Prostate gland (tissue), 2 donors: ENCODE data around the gene RFWD3. TPM values are rescaled to one million over a fixed set of nuclear protein-coding genes. Genes with fewer than 3 reads are reported as not detected.
"Not testable (repeated sequence)": the region's sequence is repeated elsewhere in the genome, so short reads cannot be mapped to it uniquely, and the experiment has no call there.

Experiments used
- DNase-seq: peaks from one replicate; pipeline ENCODE4 v3.0.0-alpha.2; 2019; ENCODE audit warnings: low spot score
- H3K27ac ChIP-seq, 2 donors: fragments of 200-600 bp; sonication (generic); 2 replicates each; pipeline ENCODE4 v1.5.1; 2017 to 2019
- H3K27me3 ChIP-seq: fragments of 200-600 bp; sonication (generic); replicated peaks from 2 replicates; pipeline ENCODE4 v1.5.1; 2019; ENCODE audit not compliant: insufficient read depth
- H3K36me3 ChIP-seq, 2 donors: fragments of 200-600 bp; sonication (generic); 1 replicate in 1 of 2; 2 replicates in 1 of 2; pipeline versions ENCODE4 v1.5.1 to v1.8.1; 2017 to 2019
- H3K4me1 ChIP-seq: fragments of 200-600 bp; sonication (generic); replicated peaks from 2 replicates; pipeline ENCODE4 v1.5.1; 2019
- H3K4me3 ChIP-seq, 2 donors: fragments of 200-600 bp; sonication (generic); 2 replicates each; pipeline ENCODE4 v1.5.1; 2017 to 2019
- H3K9me3 ChIP-seq: fragments of 200-600 bp; sonication (generic); 2 replicates; pipeline ENCODE4 v1.5.1; 2017
- POLR2A ChIP-seq: fragments of 450-650 bp; IDR thresholded peaks from one replicate; pipeline ENCODE4 v1.6.1; 2016; ENCODE audit warnings: antibody characterized with exemption, mild to moderate bottlenecking
- POLR2AphosphoS5 ChIP-seq: sonication (generic); formaldehyde crosslinking; IDR thresholded peaks from one replicate; pipeline ENCODE4 v1.6.1; 2017; ENCODE audit warnings: antibody characterized with exemption
- whole genome bisulfite sequencing: methylation state at CpG from one replicate; pipeline ENCODE4 v1.1.5; 2018; 5-methylcytosine and 5-hydroxymethylcytosine counted together
- intact Hi-C: fragments of 100-400 bp; cut with DNase I; formaldehyde crosslinking; loops from one replicate; pipeline ENCODE4 v1.14.2; 2022
- total RNA-seq, 2 donors: library from RNA; depleted of rRNA; stranded (reverse); fragments of >200 nt; gene quantifications; one replicate each; pipeline ENCODE4 v1.1.0, GENCODE V29; 2016
- TF ChIP-seq, protein P1 (sequence below), 4 experiments: fragments of 200-600 bp in 2 of 4; fragments of 450-650 bp in 2 of 4; sonication (generic) in 2 of 4; IDR thresholded peaks; 1 replicate in 3 of 4; 2 replicates in 1 of 4; pipeline ENCODE4 v1.5.1; 2016 to 2019; ENCODE audit warnings: antibody characterized with exemption in 4 of 4, mild to moderate bottlenecking in 2 of 4, moderate library complexity in 2 of 4

Gene RFWD3
- total RNA-seq, 2 donors from 2014 or later: 15.7 to 36.9 TPM

GRCh38 chr16:74657870-74658642 lies 8.6 kb downstream of the RFWD3 start:
- no peak for DNase-seq
- Histone ChIP-seq H3K4me1 (no peaks in the 10 kb centered on the region), H3K27ac (no peak overlapping the region), H3K9me3 (no peaks in the 10 kb centered on the region), H3K27me3 (no peaks in the 10 kb centered on the region), H3K4me3 (no peak overlapping the region), H3K36me3 (no peaks in the 10 kb centered on the region)
- WGBS: 69% methylated on average over 5 of the region's 5 CpGs
- intact Hi-C loops: no loop called here
- TF ChIP-seq POLR2A: no peak
- no peak for TF ChIP-seq POLR2AphosphoS5
- TF ChIP-seq, protein P1, sequence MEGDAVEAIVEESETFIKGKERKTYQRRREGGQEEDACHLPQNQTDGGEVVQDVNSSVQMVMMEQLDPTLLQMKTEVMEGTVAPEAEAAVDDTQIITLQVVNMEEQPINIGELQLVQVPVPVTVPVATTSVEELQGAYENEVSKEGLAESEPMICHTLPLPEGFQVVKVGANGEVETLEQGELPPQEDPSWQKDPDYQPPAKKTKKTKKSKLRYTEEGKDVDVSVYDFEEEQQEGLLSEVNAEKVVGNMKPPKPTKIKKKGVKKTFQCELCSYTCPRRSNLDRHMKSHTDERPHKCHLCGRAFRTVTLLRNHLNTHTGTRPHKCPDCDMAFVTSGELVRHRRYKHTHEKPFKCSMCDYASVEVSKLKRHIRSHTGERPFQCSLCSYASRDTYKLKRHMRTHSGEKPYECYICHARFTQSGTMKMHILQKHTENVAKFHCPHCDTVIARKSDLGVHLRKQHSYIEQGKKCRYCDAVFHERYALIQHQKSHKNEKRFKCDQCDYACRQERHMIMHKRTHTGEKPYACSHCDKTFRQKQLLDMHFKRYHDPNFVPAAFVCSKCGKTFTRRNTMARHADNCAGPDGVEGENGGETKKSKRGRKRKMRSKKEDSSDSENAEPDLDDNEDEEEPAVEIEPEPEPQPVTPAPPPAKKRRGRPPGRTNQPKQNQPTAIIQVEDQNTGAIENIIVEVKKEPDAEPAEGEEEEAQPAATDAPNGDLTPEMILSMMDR (IDR thresholded peaks at IDR 0.05): no peak

- Histone ChIP-seq H3K4me3 (no peak overlapping the region), H3K36me3 (no peaks in the 10 kb centered on the region), H3K27ac (no peak overlapping the region), H3K9me3 (no peaks in the 10 kb centered on the region), H3K27me3 (no peaks in the 10 kb centered on the region), H3K4me1 (no peaks in the 10 kb centered on the region)
- DNase-seq: no peak
- intact Hi-C loops: no loop called here
- no peak for TF ChIP-seq POLR2A
- no peak for TF ChIP-seq POLR2AphosphoS5
- TF ChIP-seq, protein P1 (IDR thresholded peaks at IDR 0.05): no peak
- 84% methylated on average over 3 of the region's 3 CpGs for WGBS
These were observed 12.1 kb downstream of the RFWD3 start for GRCh38 chr16:74654536-74655050.

DNA sequence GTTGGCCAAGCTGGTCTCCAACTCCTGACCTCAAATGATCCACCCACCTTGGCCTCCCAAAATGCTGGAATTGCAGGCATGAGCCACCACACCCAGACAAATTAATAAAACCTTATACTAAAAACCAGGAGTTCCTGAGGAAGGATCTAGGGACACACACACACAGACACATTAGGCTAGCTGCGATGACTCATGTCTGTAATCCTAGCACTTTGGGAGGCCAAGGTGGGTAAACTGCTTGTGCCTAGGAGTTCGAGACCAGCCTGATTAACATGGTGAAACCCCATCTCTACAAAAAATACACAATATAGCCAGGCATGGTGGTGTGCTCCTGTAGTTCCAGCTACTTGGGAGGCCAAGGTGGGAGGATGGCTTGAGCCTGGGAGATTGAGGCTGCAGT lies 13.8 kb downstream of the RFWD3 start:
- intact Hi-C loops, H3K4me1 ChIP-seq, H3K27ac ChIP-seq, H3K36me3 ChIP-seq, H3K4me3 ChIP-seq, DNase-seq, H3K9me3 ChIP-seq, H3K27me3 ChIP-seq: not testable (repeated sequence)
- whole genome bisulfite sequencing: 96% methylated on average over 2 of the region's 2 CpGs

DNA sequence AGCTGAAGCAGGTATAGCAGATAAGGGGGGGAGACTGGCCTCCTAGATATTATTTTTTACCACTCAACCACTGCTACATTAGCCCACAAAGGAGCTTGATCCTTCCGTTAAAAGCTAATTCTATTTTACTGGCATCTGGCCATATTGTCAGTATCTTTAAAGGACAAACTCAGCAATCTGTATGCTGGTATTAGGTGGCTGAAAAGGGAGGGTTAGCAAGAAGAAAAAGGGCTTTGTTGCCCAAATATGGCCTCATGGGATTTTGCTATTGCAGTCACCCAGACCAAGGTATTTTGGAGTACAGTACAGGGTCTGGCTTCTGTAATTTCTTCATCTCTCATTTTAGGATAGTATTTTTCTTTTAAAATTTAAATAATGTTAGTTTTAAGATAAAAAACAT lies 14.4 kb downstream of the RFWD3 start:
- DNase-seq: no peak
- WGBS: 42% methylated on average over 1 of the region's 1 CpG
- no peak overlapping the region for H3K27ac ChIP-seq
- intact Hi-C loops: no loop called here
- H3K4me1 ChIP-seq: no peaks in the 10 kb centered on the region
- no peaks in the 10 kb centered on the region for H3K9me3 ChIP-seq
- H3K4me3 ChIP-seq: no peak overlapping the region
- TF ChIP-seq POLR2A: no peak
- H3K36me3 ChIP-seq: no peaks in the 10 kb centered on the region
- H3K27me3 ChIP-seq: no peaks in the 10 kb centered on the region

- no peak for DNase-seq
- 75% methylated on average over 2 of the region's 2 CpGs for whole genome bisulfite sequencing
These were observed 14.8 kb downstream of the RFWD3 start for GRCh38 chr16:74651841-74652240.

More at GRCh38 chr16:74651841-74652240, 14.8 kb downstream of the RFWD3 start:
- H3K4me1 ChIP-seq: no peaks in the 10 kb centered on the region
- TF ChIP-seq, protein P1 (IDR thresholded peaks at IDR 0.05): no peak
- TF ChIP-seq POLR2A: no peak
- H3K27ac ChIP-seq: no peak overlapping the region
- H3K27me3 ChIP-seq: no peaks in the 10 kb centered on the region
- intact Hi-C loops: no loop called here
- H3K36me3 ChIP-seq: no peaks in the 10 kb centered on the region
- H3K9me3 ChIP-seq: no peaks in the 10 kb centered on the region
- H3K4me3 ChIP-seq: no peak overlapping the region
